Vagina (tissue), 2 donors: ENCODE data around the gene SCN4A. TPM values are rescaled to one million over a fixed set of nuclear protein-coding genes. Genes with fewer than 3 reads are reported as not detected.
"Not testable (repeated sequence)": the region's sequence is repeated elsewhere in the genome, so short reads cannot be mapped to it uniquely, and the experiment has no call there.

Source experiments
- DNase-seq, 2 donors: peaks; one replicate each; pipeline ENCODE4 v3.0.0-alpha.2; 2017; ENCODE audit errors: extremely low spot score in 2 of 2
- H3K27ac ChIP-seq: fragments of 200-600 bp; sonication (generic); one replicate; pipeline ENCODE4 v1.5.1; 2019
- H3K27me3 ChIP-seq: fragments of 200-600 bp; sonication (generic); one replicate; pipeline ENCODE4 v1.5.1; 2019
- H3K36me3 ChIP-seq, 2 donors: fragments of 200-600 bp; sonication (generic); one replicate each; pipeline ENCODE4 v1.5.1; 2017 to 2019
- H3K4me1 ChIP-seq: fragments of 200-600 bp; sonication (generic); one replicate; pipeline ENCODE4 v1.5.1; 2019
- H3K4me3 ChIP-seq, 2 donors: fragments of 200-600 bp; sonication (generic); 1 replicate in 1 of 2; 2 replicates in 1 of 2; pipeline ENCODE4 v1.5.1; 2016 to 2019
- H3K9me3 ChIP-seq: fragments of 200-600 bp; sonication (generic); one replicate; pipeline ENCODE4 v1.5.1; 2019
- POLR2A ChIP-seq, 2 donors: fragments of 450-650 bp; IDR thresholded peaks; one replicate each; pipeline ENCODE4 v1.6.1; 2017; ENCODE audit warnings: antibody characterized with exemption in 2 of 2, mild to moderate bottlenecking in 2 of 2, moderate library complexity in 2 of 2
- POLR2AphosphoS5 ChIP-seq, 2 donors: sonication (generic); formaldehyde crosslinking; IDR thresholded peaks; one replicate each; pipeline ENCODE4 v1.9.0; 2017; ENCODE audit warnings: antibody characterized with exemption in 2 of 2, mild to moderate bottlenecking in 2 of 2, low read depth in 1 of 2; ENCODE audit not compliant: insufficient read depth in 1 of 2
- intact Hi-C: fragments of 100-400 bp; cut with DNase I; formaldehyde crosslinking; loops from one replicate; pipeline ENCODE4 v1.15.1; 2023
- total RNA-seq: library from RNA; depleted of rRNA; stranded (reverse); fragments of >200 nt; gene quantifications from one replicate; pipeline ENCODE4 v1.2.3, GENCODE V29; 2016
- TF ChIP-seq, protein P1 (sequence below), 3 experiments: fragments of 450-650 bp in 2 of 3; fragments of 200-600 bp in 1 of 3; sonication (generic) in 1 of 3; IDR thresholded peaks; one replicate each; pipeline ENCODE4 v1.5.1; 2017 to 2019; ENCODE audit warnings: antibody characterized with exemption in 3 of 3, mild to moderate bottlenecking in 2 of 3, moderate library complexity in 2 of 3

Gene SCN4A
- 0.98 TPM for total RNA-seq

DNA sequence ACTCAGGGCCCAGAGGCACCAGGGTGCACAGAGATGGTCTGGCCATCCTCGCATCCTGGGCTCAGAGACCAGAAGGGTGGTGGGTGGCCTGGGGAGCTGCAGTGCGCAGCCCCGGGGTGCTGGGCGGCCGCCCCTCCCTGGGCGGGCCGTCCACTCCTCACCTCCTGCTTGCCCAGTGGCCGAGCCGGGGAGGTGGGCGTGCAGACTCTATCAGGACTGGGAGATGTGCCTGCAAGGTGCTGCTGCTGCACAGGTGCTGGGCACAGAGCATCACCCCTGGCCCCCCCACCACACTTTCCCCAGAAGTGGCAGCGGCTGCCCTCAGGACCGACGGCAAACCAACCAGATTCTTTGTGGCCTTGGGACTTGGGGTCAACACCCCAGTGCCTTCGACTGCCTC, at the start of gene SCN4A:
TSS of gene SCN4A (minus strand) at position 123 of the 400 bp plus-strand sequence. CDS start at position 46, 77 bp downstream.
- intact Hi-C loops: no loop called here
- H3K27ac ChIP-seq: no peak within 1 kb of the TSS

DNA sequence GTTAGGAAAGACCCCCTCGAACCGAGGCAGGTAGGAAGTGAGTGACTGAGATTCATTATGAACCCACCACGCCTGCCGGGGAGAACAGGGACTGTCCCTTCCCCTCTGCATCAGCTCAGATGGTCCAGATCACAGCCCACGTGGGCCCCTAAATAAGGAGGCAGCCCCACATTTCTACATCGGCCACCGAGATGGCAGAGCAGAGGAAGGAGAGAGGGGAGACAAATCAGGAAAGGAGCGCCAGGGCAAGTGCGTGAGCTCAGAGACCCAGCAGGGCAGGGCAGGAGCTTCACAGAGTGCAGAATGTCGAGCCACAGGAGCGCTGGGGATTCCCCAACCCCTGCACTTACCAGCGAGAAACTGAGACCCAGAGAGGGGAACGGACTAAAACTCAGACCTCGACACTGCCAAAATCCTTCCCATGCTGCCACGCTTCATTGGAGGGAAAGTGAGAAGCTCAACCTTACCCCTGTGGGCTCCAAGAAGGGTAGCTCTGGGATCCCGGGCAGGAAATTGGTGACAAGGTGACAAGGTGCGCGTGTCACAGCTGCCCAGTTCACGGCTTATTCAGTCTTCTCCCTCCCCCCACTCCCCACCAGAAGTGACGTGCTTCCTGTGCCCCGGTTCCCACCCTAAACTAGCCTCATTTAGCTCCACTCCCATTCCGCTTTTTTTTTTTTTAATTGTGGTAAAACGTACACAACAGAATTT, 47.5 kb upstream of the SCN4A start, which contains the start of gene ICAM2:
TSS of gene ICAM2 (minus strand) at position 578 of the 711 bp plus-strand sequence. CDS start 13,942 bp downstream, outside the sequence.
- Histone ChIP-seq H3K4me1 (peaks cover 7% of the 10 kb centered on the region), H3K9me3 (no peaks in the 10 kb centered on the region), H3K4me3 (peak within 1 kb of the TSS; percentile 32 to 46), H3K27me3 (no peaks in the 10 kb centered on the region), H3K36me3 (no peaks in the 10 kb centered on the region), H3K27ac (peak within 1 kb of the TSS; percentile 75)
- TF ChIP-seq POLR2AphosphoS5 (IDR thresholded peaks at IDR 0.05; ENCODE audit: insufficient read depth in 1 of 2, low read depth in 1 of 2) (peak; percentile 59 to 69), POLR2A (IDR thresholded peaks at IDR 0.05) (peak in 1 of 2 donors; percentile 28)
- TF ChIP-seq, protein P1, sequence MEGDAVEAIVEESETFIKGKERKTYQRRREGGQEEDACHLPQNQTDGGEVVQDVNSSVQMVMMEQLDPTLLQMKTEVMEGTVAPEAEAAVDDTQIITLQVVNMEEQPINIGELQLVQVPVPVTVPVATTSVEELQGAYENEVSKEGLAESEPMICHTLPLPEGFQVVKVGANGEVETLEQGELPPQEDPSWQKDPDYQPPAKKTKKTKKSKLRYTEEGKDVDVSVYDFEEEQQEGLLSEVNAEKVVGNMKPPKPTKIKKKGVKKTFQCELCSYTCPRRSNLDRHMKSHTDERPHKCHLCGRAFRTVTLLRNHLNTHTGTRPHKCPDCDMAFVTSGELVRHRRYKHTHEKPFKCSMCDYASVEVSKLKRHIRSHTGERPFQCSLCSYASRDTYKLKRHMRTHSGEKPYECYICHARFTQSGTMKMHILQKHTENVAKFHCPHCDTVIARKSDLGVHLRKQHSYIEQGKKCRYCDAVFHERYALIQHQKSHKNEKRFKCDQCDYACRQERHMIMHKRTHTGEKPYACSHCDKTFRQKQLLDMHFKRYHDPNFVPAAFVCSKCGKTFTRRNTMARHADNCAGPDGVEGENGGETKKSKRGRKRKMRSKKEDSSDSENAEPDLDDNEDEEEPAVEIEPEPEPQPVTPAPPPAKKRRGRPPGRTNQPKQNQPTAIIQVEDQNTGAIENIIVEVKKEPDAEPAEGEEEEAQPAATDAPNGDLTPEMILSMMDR (IDR thresholded peaks at IDR 0.05): no peak
- intact Hi-C loops: loop anchor here (10.0 kb wide), 1 partner anchor 105 kb away; the partner anchor contains the start of genes CSHL1 and GH1
- DNase-seq: peak in 1 of 2 donors; percentile 83

More for the DNA sequence above, at the start of gene SCN4A:
- H3K4me1 ChIP-seq: no peaks in the 10 kb centered on the region
- no peaks in the 10 kb centered on the region for H3K9me3 ChIP-seq
- H3K36me3 ChIP-seq: no peaks in the 10 kb centered on the region
- TF ChIP-seq POLR2AphosphoS5 (IDR thresholded peaks at IDR 0.05; ENCODE audit: insufficient read depth in 1 of 2, low read depth in 1 of 2): no peak
- TF ChIP-seq POLR2A (IDR thresholded peaks at IDR 0.05): no peak
- TF ChIP-seq, protein P1 (IDR thresholded peaks at IDR 0.05): no peak
- H3K4me3 ChIP-seq: no peak within 1 kb of the TSS
- no peaks in the 10 kb centered on the region for H3K27me3 ChIP-seq
- DNase-seq: no peak

DNA sequence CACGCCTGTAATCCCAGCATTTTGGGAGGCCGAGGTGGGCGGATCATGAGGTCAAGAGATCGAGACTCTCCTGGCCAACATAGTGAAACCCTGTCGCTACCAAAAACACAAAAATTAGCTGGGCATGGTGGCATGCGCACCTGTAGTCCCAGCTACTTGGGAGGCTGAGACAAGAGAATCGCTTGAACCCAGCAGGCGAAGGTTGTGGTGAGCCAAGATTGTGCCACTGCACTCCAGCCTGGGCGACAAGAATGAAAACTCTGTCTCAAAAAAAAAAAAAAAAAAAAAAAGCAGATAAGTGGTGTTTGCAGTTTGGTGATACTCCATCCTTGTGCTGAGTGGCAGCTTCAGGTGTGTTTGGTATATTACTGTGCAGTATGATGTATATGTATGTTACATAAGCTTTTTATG, 46.8 kb upstream of the SCN4A start:
- H3K4me1 ChIP-seq, DNase-seq, H3K27me3 ChIP-seq, intact Hi-C loops, H3K36me3 ChIP-seq, H3K9me3 ChIP-seq: not testable (repeated sequence)
- Histone ChIP-seq H3K4me3 (peak overlapping the region in 1 of 2 donors; percentile 46), H3K27ac (peak overlapping the region; percentile 75)

DNA sequence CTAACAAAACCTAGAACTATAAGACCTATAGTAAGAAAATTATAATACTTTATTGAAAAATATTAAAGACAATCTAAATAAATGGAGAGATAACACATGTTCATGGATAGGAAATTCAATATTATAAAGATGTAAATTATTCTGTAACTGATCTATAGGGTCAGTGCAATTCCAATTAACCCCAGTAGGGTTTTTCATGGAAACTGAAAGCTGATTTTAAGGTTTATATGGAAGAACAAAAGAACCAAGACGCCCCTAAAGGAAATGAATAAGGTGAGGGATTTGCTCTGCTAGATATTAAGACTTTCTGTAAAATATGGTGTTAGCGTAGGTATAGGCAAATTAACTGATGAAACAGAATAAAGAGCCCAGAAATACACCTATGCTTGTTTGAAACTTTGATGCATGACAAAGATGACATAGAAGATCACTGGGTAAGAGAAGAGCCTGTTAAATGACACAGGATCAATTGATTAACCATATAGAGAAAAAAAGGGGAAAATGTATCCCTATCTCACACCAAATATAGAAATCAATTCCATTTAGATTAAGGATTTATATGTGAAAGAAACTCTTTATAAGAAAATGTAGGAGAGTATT, 44.8 kb upstream of the SCN4A start:
- no peaks in the 10 kb centered on the region for H3K36me3 ChIP-seq
- H3K4me3 ChIP-seq: no peak overlapping the region
- H3K9me3 ChIP-seq: no peaks in the 10 kb centered on the region
- no peaks in the 10 kb centered on the region for H3K27me3 ChIP-seq
- no peak for TF ChIP-seq POLR2AphosphoS5 (IDR thresholded peaks at IDR 0.05; ENCODE audit: insufficient read depth in 1 of 2, low read depth in 1 of 2)
- TF ChIP-seq POLR2A (IDR thresholded peaks at IDR 0.05): no peak
- TF ChIP-seq, protein P1 (IDR thresholded peaks at IDR 0.05): no peak
- no peak overlapping the region for H3K27ac ChIP-seq
- H3K4me1 ChIP-seq: peaks cover 7% of the 10 kb centered on the region
- DNase-seq: no peak
- intact Hi-C loops: no loop called here

DNA sequence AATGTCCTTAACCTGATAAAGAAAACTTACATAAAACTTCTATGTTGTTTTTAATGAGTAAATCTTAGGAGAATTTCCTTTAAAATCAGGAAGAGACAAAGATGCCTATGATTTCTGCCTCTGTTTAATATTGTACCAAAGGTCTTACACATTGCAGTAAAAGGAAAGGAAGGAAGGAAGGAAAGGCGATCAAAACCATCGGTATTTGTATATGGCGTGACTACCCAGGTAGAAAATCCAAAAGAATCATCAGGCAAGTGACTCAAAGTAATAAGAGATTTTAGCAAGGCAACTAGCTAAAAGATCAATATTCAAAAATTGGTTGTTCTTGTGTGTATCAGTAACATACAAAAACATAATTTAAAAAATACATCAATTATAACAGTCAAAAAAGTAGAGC, 44.3 kb upstream of the SCN4A start:
- Histone ChIP-seq H3K27me3 (no peaks in the 10 kb centered on the region), H3K4me1 (peaks cover 7% of the 10 kb centered on the region), H3K9me3 (no peaks in the 10 kb centered on the region), H3K27ac (no peak overlapping the region), H3K36me3 (no peaks in the 10 kb centered on the region), H3K4me3 (no peak overlapping the region)
- intact Hi-C loops: no loop called here
- TF ChIP-seq, protein P1 (IDR thresholded peaks at IDR 0.05): no peak
- TF ChIP-seq POLR2A (IDR thresholded peaks at IDR 0.05) (no peak), POLR2AphosphoS5 (IDR thresholded peaks at IDR 0.05; ENCODE audit: insufficient read depth in 1 of 2, low read depth in 1 of 2) (no peak)
- DNase-seq: no peak
